ENCODE data around the gene ASCC2.

Gene ASCC2

DNA sequence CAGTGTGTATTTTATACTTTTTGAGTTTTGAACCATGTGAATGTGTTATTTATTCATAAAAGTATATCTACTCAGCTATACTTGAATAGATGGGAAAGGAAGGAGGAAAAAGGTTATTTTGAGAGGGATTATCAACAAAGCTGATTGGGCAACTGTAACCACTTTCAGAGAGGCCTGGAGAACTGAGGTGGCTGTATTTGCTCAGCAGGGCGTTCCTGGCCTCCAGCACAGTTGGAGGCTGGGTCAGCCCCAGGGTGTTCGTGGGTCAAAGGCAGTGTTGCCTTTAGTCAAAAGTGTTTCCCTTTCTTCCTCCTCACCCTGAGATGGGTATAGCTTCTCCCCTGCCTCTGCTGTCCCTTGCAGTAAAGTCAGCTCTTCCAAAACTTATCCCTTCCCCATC is 26.7 kb downstream of the ASCC2 start:
- POLR2A ChIA-PET, result no interaction called here

DNA sequence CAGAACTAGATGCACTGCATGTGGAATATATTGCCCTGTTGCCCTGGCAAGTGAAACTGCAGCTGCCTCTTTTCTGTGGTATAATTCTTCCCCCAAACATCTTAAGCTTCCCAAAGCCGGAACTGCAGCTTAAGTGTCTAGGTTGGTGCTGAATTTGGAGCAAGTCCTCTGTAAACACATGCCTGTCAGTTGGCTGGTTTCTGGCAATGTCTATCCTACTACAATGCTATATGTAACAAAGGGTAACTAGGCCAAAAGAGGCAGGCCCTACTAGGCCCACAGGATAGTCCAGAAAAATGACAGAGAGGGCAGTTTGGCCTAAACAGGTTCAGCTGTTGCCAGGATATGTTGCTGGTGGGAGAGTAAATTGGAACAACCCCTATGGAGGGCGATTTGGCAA is 27.9 kb downstream of the ASCC2 start:
- CTCF ChIA-PET, result no interaction called here
- POLR2A ChIA-PET, result no interaction called here
- TF ChIP-seq, protein P1, sequence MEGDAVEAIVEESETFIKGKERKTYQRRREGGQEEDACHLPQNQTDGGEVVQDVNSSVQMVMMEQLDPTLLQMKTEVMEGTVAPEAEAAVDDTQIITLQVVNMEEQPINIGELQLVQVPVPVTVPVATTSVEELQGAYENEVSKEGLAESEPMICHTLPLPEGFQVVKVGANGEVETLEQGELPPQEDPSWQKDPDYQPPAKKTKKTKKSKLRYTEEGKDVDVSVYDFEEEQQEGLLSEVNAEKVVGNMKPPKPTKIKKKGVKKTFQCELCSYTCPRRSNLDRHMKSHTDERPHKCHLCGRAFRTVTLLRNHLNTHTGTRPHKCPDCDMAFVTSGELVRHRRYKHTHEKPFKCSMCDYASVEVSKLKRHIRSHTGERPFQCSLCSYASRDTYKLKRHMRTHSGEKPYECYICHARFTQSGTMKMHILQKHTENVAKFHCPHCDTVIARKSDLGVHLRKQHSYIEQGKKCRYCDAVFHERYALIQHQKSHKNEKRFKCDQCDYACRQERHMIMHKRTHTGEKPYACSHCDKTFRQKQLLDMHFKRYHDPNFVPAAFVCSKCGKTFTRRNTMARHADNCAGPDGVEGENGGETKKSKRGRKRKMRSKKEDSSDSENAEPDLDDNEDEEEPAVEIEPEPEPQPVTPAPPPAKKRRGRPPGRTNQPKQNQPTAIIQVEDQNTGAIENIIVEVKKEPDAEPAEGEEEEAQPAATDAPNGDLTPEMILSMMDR (IDR thresholded peaks at IDR 0.05; ENCODE audit: control extremely low read depth, extremely low read depth, low read depth, missing control alignments), result no peak
- no peak for DNase-seq (ENCODE audit: extremely low spot score)

More for the DNA sequence above, 26.7 kb downstream of the ASCC2 start:
- CTCF ChIA-PET, result interaction anchor here (1.2 kb wide), 1 partner anchor 9 kb away, joined by 4 read pairs; no protein-coding TSS in a partner anchor
- TF ChIP-seq, protein P1 (IDR thresholded peaks at IDR 0.05; ENCODE audit: control extremely low read depth, extremely low read depth, low read depth, missing control alignments), result no peak
- DNase-seq (ENCODE audit: extremely low spot score), result no peak

DNA sequence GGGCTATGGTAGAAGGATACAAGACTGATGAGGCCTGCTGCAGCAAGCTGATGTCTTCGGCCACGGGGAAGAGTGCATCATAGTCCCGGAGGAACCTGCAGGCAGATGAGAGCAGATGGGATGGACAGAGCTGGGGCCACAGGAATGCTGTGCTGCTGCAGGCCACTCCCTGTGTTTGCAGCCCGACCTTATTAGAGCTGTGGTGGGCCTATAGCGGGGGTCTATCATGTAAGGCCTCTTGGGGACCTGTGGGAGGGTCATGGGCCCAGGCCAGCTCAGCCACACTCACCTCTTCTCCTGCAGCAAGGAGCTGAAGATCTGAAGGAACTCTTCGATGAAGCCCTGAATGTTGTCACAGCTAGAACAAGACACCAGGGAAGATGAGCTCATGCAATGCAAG is 31.9 kb downstream of the ASCC2 start:
- CTCF ChIA-PET, result interaction anchor here (1.1 to 1.6 kb wide), 4 partner anchors 12 to 199 kb away, joined by 3 to 5 read pairs (median 3); no protein-coding TSS in a partner anchor
- no peak for DNase-seq (ENCODE audit: extremely low spot score)
- TF ChIP-seq, protein P1 (IDR thresholded peaks at IDR 0.05; ENCODE audit: control extremely low read depth, extremely low read depth, low read depth, missing control alignments), result no peak
- POLR2A ChIA-PET, result no interaction called here

DNA sequence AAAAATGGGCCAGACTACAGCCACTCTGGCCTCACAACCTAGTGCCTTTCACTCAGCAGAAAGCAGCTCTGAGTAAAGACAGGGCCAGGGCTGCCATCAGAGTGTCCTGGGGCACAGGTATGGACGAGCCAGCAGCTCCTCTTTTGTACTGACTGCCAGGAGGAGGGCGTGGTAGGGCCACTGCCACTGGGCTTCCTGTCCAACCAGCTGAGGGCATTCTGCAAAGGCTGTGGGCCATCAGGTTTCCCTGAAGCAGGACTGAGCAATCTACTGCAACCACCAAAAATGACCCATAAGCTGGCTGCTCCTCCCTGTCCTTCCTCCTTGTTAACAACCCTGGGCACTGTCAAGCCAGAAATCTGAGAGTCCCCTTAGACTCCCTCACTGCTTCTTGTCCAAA is 33.1 kb downstream of the ASCC2 start:
- no peak for DNase-seq (ENCODE audit: extremely low spot score)
- TF ChIP-seq, protein P1 (IDR thresholded peaks at IDR 0.05; ENCODE audit: control extremely low read depth, extremely low read depth, low read depth, missing control alignments), result no peak
- CTCF ChIA-PET, result interaction anchor here (1.2 to 1.3 kb wide), 2 partner anchors 17 to 179 kb away, joined by 3 to 4 read pairs; no protein-coding TSS in a partner anchor
- POLR2A ChIA-PET, result no interaction called here

DNA sequence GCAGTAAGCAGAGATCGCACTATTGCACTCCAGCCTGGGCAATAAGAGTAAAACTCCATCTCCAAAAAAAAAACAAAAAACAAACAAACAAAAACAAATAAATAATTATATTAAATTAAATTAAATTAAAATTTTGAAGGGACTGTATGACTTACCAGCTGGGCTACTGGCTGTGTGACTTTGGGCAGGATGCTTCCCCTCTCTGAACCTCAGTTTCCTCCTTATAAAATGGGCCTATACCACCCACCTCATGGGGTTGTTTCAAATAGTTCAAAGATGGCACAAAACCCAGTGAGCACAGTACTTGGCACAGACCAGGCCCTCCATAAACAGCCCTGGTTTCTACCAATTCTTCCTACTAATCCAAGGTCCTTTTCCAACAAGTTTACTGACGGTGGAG is 34.9 kb downstream of the ASCC2 start:
- CTCF ChIA-PET, result no interaction called here
- DNase-seq (ENCODE audit: extremely low spot score), result no peak
- TF ChIP-seq, protein P1 (IDR thresholded peaks at IDR 0.05; ENCODE audit: control extremely low read depth, extremely low read depth, low read depth, missing control alignments), result no peak
- POLR2A ChIA-PET, result no interaction called here

DNA sequence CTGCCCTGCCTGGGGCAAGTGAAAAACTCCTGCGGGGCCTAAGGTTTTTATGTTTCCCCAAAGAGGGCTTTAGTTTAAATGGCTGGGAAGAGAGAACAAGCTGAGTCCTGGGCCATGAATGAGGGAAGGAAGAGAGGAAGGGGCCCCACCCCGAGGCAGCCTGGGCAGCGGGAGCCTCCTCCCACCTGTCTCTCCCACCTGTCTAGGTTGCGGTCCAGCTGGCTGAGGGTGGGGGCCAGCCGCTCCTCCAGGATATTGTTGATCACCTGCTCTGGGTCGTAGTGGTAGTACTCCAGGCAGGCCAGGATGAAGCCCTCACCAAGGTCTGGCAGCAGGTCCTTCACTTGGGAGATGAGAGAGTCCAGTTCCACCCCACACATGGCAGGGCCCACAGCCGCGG is 36.3 kb downstream of the ASCC2 start:
- TF ChIP-seq, protein P1 (IDR thresholded peaks at IDR 0.05; ENCODE audit: control extremely low read depth, extremely low read depth, low read depth, missing control alignments), result no peak
- POLR2A ChIA-PET, result interaction anchor here (0.5 kb wide), 1 partner anchor 107 kb away, joined by 3 read pairs; no protein-coding TSS in a partner anchor
- CTCF ChIA-PET, result interaction anchor here (1.1 kb wide), 1 partner anchor 13 kb away, joined by 3 read pairs; no protein-coding TSS in a partner anchor
- no peak for DNase-seq (ENCODE audit: extremely low spot score)

All from GM10248 (cell line).